GM23248 (cell line): ENCODE measurements around the gene GNAT3. TPM values are rescaled to one million over a fixed set of nuclear protein-coding genes. Genes with fewer than 3 reads are reported as not detected.

ENCODE experiments used
- DNase-seq: peaks from one replicate; pipeline ENCODE4 v3.0.0-alpha.2; 2015
- H2AFZ ChIP-seq: fragments of 200-600 bp; sonication (generic); 2 replicates; pipeline ENCODE4 v1.6.1; 2016; ENCODE audit warnings: antibody characterized with exemption
- H3F3A ChIP-seq: fragments of 200-600 bp; sonication (generic); 2 replicates; pipeline ENCODE4 v1.6.1; 2016; ENCODE audit warnings: mild to moderate bottlenecking, antibody characterized with exemption, mixed run types; ENCODE audit not compliant: insufficient read depth
- H3K27ac ChIP-seq: fragments of 200-600 bp; sonication (generic); 2 replicates; pipeline ENCODE4 v1.5.1; 2016; ENCODE audit warnings: mild to moderate bottlenecking
- H3K27me3 ChIP-seq: fragments of 200-600 bp; sonication (generic); replicated peaks from 2 replicates; pipeline ENCODE4 v1.6.1; 2016; ENCODE audit warnings: mild to moderate bottlenecking; ENCODE audit not compliant: insufficient read depth
- H3K36me3 ChIP-seq: fragments of 200-600 bp; sonication (generic); 2 replicates; pipeline ENCODE4 v1.6.1; 2016; ENCODE audit warnings: low read depth, mild to moderate bottlenecking
- H3K4me1 ChIP-seq: fragments of 200-600 bp; sonication (generic); 2 replicates; pipeline ENCODE4 v1.6.1; 2016; ENCODE audit warnings: mild to moderate bottlenecking; ENCODE audit not compliant: insufficient read depth
- H3K4me2 ChIP-seq: fragments of 200-600 bp; sonication (generic); one replicate; pipeline ENCODE4 v1.6.1; 2016; ENCODE audit warnings: mild to moderate bottlenecking; ENCODE audit not compliant: unreplicated experiment
- H3K4me3 ChIP-seq: fragments of 200-600 bp; sonication (generic); 2 replicates; pipeline ENCODE4 v1.5.1; 2016; ENCODE audit warnings: mild to moderate bottlenecking
- H3K79me2 ChIP-seq: fragments of 200-600 bp; sonication (generic); 2 replicates; pipeline ENCODE4 v1.6.1; 2016; ENCODE audit warnings: mild to moderate bottlenecking; ENCODE audit not compliant: insufficient read depth
- H3K9ac ChIP-seq: fragments of 200-600 bp; sonication (generic); 2 replicates; pipeline ENCODE4 v1.6.1; 2016; ENCODE audit warnings: mild to moderate bottlenecking
- H3K9me2 ChIP-seq: fragments of 200-600 bp; sonication (generic); 2 replicates; pipeline ENCODE4 v1.6.1; 2016; ENCODE audit warnings: mixed run types, mild to moderate bottlenecking, moderate library complexity; ENCODE audit not compliant: insufficient read depth
- H3K9me3 ChIP-seq: fragments of 200-600 bp; sonication (generic); one replicate; pipeline ENCODE4 v1.6.1; 2017; ENCODE audit warnings: low read depth
- H4K20me1 ChIP-seq: fragments of 200-600 bp; sonication (generic); 2 replicates; pipeline ENCODE4 v1.6.0; 2016; ENCODE audit not compliant: insufficient read depth
- EZH2 ChIP-seq: fragments of 200-600 bp; sonication (generic); IDR thresholded peaks from 2 replicates; pipeline ENCODE4 v1.6.1; 2018; ENCODE audit warnings: antibody characterized with exemption, mild to moderate bottlenecking; ENCODE audit not compliant: insufficient read depth, poor library complexity, severe bottlenecking
- EZH2phosphoT487 ChIP-seq: fragments of 200-600 bp; sonication (generic); IDR thresholded peaks from 2 replicates; pipeline ENCODE4 v1.6.1; 2018; ENCODE audit warnings: antibody characterized with exemption, moderate library complexity, mild to moderate bottlenecking, low read depth; ENCODE audit not compliant: insufficient read depth
- WGBS, 2 experiments: methylation state at CpG; one replicate each; pipeline ENCODE4 v1.1.6; 2015 to 2017; ENCODE audit warnings: low lambda C conversion rate in 2 of 2, low coverage in 1 of 2; ENCODE audit errors: missing lambda C conversion rate in 2 of 2; 5-methylcytosine and 5-hydroxymethylcytosine counted together
- in situ Hi-C: fragments of 300-500 bp; cut with MboI; formaldehyde crosslinking; loops from 2 replicates; pipeline ENCODE4 v1.15.0; 2020
- polyA plus RNA-seq: library from polyadenylated mRNA; unstranded; fragments of >200 nt; fragmentation: Nextera tagmentation; extraction: Ambion mirVana; gene quantifications from 2 replicates; pipeline ENCODE4 v1.2.1, GENCODE V29; 2016
- total RNA-seq: library from RNA; depleted of rRNA; stranded (reverse); fragments of >200 nt; shearing (Covaris generic); gene quantifications from 2 replicates; pipeline ENCODE4 v1.2.3, GENCODE V29; 2014

GNAT3 gene
- total and polyA plus RNA-seq, 2 experiments from 2014 or later, result not detected

DNA sequence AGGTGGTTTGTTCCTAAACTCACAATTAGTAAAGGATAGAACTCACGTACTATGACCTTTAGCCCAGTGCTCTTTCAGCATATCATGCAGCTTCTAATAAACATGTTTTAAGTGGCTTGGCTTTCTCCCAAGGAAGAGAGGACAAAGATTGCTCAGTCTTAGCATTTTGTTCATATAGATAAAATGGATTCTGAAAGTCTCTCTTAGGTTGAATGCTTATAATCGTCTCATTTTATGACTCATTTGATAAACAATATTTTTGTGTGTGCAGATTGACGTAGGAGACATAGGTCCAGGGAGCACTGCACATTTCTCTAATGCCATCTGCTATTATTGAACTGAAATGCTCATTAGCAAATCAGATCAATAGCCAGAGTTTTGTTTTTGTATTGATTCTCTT is 44.8 kb downstream of the GNAT3 start:
- H3K4me1 ChIP-seq, result peaks cover 5% of the 10 kb centered on the region; the same call in 1 of the 2 replicates
- H3K27ac ChIP-seq, result no peak overlapping the region
- no peak overlapping the region for H3K4me3 ChIP-seq
- 83 to 86% methylated on average over 3 of the region's 3 CpGs for WGBS, 2 experiments
- no peak overlapping the region for H3K4me2 ChIP-seq
- H3F3A ChIP-seq, result no peaks in the 10 kb centered on the region
- in situ Hi-C loops, result no loop called here
- no peaks in the 10 kb centered on the region for H3K9me3 ChIP-seq
- no peaks in the 10 kb centered on the region for H3K36me3 ChIP-seq
- H3K9ac ChIP-seq, result no peak overlapping the region
- no peaks in the 10 kb centered on the region for H3K27me3 ChIP-seq
- TF ChIP-seq EZH2 (no peak), EZH2phosphoT487 (no peak)
- no peaks in the 10 kb centered on the region for H4K20me1 ChIP-seq
- no peaks in the 10 kb centered on the region for H3K79me2 ChIP-seq
- no peaks in the 10 kb centered on the region for H3K9me2 ChIP-seq
- H2AFZ ChIP-seq, result no peak overlapping the region
- peak; percentile 11 for DNase-seq

DNA sequence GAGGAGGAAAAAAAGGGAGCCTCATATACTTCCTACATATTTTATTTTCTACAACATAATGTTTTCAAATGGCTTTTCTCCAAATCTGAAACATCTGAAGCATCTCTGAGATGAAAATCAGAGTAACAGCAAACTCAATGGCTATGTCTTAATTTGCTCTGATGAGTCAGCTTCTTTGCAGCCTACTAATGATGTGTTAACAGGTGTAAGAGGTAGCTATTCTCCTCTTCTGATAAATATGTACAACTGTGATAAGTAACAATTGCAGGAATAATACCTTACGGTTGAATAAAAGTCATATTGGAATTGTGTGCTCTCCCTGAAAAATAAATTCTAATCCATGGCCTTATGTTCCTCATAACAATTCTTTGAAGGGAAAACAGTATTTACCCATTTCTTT is 45.2 kb downstream of the GNAT3 start:
- no peaks in the 10 kb centered on the region for H3K27me3 ChIP-seq
- no peak overlapping the region for H3K4me2 ChIP-seq
- peaks cover 5% of the 10 kb centered on the region; the same call in 1 of the 2 replicates for H3K4me1 ChIP-seq
- no peaks in the 10 kb centered on the region for H3K79me2 ChIP-seq
- H3K9me3 ChIP-seq, result no peaks in the 10 kb centered on the region
- no peak overlapping the region for H3K4me3 ChIP-seq
- H3K9me2 ChIP-seq, result no peaks in the 10 kb centered on the region
- H3K27ac ChIP-seq, result no peak overlapping the region
- no peak overlapping the region for H2AFZ ChIP-seq
- in situ Hi-C loops, result no loop called here
- H3K36me3 ChIP-seq, result no peaks in the 10 kb centered on the region
- H3F3A ChIP-seq, result no peaks in the 10 kb centered on the region
- WGBS, 2 experiments, result 97 to 100% methylated on average over 1 of the region's 1 CpG
- H3K9ac ChIP-seq, result no peak overlapping the region
- TF ChIP-seq EZH2 (no peak), EZH2phosphoT487 (no peak)
- no peaks in the 10 kb centered on the region for H4K20me1 ChIP-seq
- no peak for DNase-seq

DNA sequence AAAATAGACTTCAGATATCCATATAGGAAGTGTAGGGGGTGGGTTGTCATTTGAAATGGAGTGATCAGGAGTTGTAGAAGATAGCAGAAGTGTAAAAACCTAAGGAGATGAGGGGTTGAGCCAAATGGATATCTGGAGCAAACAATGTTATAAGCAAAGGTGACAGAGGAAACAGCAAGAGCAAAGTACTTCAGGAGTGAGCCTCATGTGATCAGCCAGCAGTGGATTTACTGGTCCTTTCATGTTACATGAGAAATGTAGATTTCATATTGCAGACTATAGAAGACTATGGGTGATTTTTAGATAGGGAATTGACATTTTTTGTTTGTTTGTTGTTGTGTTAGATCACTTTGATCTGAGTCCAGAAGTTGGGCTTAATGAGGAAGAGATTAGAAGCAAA is 47.7 kb downstream of the GNAT3 start:
- no peak overlapping the region for H3K4me2 ChIP-seq
- no peaks in the 10 kb centered on the region for H3K9me2 ChIP-seq
- H3K27ac ChIP-seq, result no peak overlapping the region
- H3F3A ChIP-seq, result no peaks in the 10 kb centered on the region
- DNase-seq, result no peak
- no peak overlapping the region for H2AFZ ChIP-seq
- no peaks in the 10 kb centered on the region for H3K79me2 ChIP-seq
- in situ Hi-C loops, result no loop called here
- H3K36me3 ChIP-seq, result no peaks in the 10 kb centered on the region
- peaks cover 5% of the 10 kb centered on the region; the same call in 1 of the 2 replicates for H3K4me1 ChIP-seq
- no peaks in the 10 kb centered on the region for H3K27me3 ChIP-seq
- no peak overlapping the region for H3K4me3 ChIP-seq
- H3K9ac ChIP-seq, result no peak overlapping the region
- H4K20me1 ChIP-seq, result no peaks in the 10 kb centered on the region
- TF ChIP-seq EZH2, result no peak
- no peak for TF ChIP-seq EZH2phosphoT487
- H3K9me3 ChIP-seq, result no peaks in the 10 kb centered on the region

DNA sequence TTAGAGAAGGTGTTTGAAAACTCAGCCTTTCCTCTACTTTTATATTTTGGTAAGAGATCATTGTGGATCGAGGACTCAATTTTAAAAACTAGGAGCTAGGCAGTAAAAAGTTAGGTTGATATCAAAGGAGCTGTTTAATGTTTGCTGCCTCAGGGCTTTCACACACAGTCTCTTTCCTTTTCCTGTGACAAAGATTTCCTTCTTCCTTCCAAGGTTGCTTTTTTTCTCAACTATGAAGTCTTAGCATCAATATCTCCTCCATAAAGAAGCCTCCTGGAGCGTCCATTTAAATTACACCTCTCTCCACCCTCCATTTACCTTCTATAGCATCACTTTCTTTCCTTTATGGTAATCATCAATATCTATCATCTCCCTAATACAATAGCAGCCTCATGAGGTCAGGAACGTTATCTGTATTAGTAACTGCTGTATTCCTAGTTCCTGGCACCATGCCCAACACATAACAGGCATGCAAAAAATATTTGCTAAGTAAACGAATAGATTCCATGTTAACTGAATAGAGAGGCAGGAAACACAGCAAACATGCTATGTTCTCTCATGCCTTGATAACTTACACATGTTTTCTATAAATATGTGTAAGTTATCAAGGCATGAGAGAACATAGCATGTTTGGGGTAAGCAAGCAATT is 48.5 kb downstream of the GNAT3 start:
- WGBS, 2 experiments, result 60 to 65% methylated on average over 4 of the region's 4 CpGs
- H3K9ac ChIP-seq, result no peak overlapping the region
- no peaks in the 10 kb centered on the region for H3K27me3 ChIP-seq
- H3K9me3 ChIP-seq, result no peaks in the 10 kb centered on the region
- DNase-seq, result no peak
- H3F3A ChIP-seq, result no peaks in the 10 kb centered on the region
- in situ Hi-C loops, result no loop called here
- H3K4me1 ChIP-seq, result peaks cover 5% of the 10 kb centered on the region; the same call in 1 of the 2 replicates
- H3K36me3 ChIP-seq, result no peaks in the 10 kb centered on the region
- no peak overlapping the region for H3K4me2 ChIP-seq
- TF ChIP-seq EZH2phosphoT487 (no peak), EZH2 (no peak)
- no peaks in the 10 kb centered on the region for H4K20me1 ChIP-seq
- H3K9me2 ChIP-seq, result no peaks in the 10 kb centered on the region
- no peaks in the 10 kb centered on the region for H3K79me2 ChIP-seq
- H3K27ac ChIP-seq, result no peak overlapping the region
- no peak overlapping the region for H2AFZ ChIP-seq
- H3K4me3 ChIP-seq, result no peak overlapping the region

DNA sequence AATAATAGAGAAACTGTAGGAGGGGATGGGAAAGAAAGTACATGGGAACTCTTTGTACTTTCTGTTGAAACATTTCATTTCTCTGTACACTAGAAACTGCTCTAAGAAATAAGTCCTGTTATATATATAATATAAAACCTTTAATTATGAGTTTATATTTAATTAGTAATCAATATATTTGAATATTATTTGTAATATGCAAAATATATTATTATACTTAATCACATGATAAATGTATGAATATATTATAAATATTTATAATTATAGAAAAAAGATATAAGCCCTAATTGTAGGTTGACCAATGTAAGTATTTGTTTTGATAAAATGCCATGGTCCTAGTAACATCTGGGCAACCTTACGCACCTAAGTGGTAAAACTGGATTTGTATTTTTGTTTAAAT is 51.0 kb downstream of the GNAT3 start:
- DNase-seq, result no peak
- H3F3A ChIP-seq, result no peaks in the 10 kb centered on the region
- H3K4me3 ChIP-seq, result no peak overlapping the region
- H2AFZ ChIP-seq, result no peak overlapping the region
- no peaks in the 10 kb centered on the region for H3K9me2 ChIP-seq
- in situ Hi-C loops, result no loop called here
- H3K4me2 ChIP-seq, result no peak overlapping the region
- H3K9ac ChIP-seq, result no peak overlapping the region
- TF ChIP-seq EZH2phosphoT487 (no peak), EZH2 (no peak)
- no peak overlapping the region for H3K27ac ChIP-seq
- H3K4me1 ChIP-seq, result no peaks in the 10 kb centered on the region
- no peaks in the 10 kb centered on the region for H3K9me3 ChIP-seq
- WGBS, 2 experiments, result 93 to 96% methylated on average over 1 of the region's 1 CpG
- no peaks in the 10 kb centered on the region for H3K79me2 ChIP-seq
- no peaks in the 10 kb centered on the region for H4K20me1 ChIP-seq
- H3K27me3 ChIP-seq, result no peaks in the 10 kb centered on the region
- no peaks in the 10 kb centered on the region for H3K36me3 ChIP-seq
